Measurements from ENCODE around the gene TADA1. TPM values are rescaled to one million over a fixed set of nuclear protein-coding genes. Genes with fewer than 3 reads are reported as not detected.

Gene TADA1
- polyA plus RNA-seq, 1 donor (not counting 4 experiments of a cell fraction or from before 2014, with no cell fraction given) = 15.0 TPM

DNA sequence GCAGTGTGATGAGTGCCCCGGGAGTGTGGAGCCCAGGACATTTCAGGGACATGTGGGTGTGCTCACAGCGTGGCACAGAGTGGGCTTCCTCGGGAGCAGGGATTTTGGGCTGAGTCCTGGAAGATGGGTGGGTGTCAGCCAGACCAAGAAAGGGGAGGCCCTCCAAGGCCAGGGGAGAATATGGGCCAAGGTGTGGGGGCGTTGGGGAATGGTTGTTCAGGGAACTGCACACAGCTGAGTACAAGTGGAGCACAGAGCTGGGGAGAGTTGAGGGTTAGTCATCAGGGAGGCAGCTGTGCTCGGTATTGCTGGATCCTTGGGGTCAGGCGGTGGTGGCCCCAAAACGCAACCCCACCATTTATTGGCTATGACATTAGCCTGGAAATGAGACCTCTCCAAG lies 31.3 kb downstream of the TADA1 start:
- dilution Hi-C loops (cut with MboI; ENCODE audit: extremely low pct_ligation_motif_present, low sequenced_read_pairs) = no loop called here

DNA sequence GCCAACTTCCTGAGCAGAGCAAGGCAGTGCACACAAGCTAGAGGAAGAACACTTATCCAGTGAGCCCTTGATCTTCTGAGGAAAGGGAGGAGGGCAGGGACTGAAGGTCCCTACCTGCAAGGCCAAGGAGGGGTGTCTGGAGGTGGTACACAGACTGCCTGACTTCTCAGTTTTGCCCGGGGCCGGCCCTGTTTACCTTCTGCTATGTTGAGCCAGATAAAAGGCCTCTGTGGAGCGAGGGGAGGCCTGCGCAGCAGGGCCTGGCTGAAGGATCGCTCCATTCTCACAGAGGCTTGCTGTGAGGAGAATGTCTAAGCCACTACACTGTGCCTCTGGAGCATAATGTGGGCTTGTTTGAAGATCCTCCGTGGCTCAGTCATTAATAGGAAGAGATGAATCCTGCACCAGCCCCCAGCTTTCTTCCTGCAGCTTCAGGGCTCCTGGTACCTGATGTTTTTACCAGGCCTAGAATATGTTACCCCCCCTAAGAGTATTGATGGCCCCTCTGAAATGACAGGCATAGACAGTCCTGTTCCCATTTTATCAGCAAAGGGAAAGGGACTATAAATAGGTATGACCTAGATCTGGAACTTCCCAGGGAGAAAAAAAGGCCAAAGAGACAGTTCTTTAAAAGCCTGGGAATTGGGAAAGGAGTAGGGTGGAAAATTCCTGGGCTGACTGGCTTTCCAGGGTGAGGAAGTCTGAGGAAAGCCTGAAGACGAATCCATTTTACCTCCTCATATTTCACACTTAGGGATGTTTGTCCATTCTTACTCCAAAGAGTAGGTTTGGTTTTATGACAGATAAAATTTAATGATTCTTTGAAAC lies 32.1 kb downstream of the TADA1 start:
- Histone ChIP-seq H3K36me3 (ENCODE audit: control insufficient read depth in 2 of 2, extremely low read depth in 1 of 2, insufficient read depth in 2 of 2, low read length in 2 of 2) (peaks cover 49 to 60% of the 10 kb centered on the region in 2 experiments), H3K9me3 (ENCODE audit: control insufficient read depth, low read depth, low read length) (no peaks in the 10 kb centered on the region), H3K4me3 (ENCODE audit: control insufficient read depth in 2 of 3, extremely low read depth in 1 of 3, insufficient read depth in 2 of 3, low read depth in 1 of 3, low read length in 3 of 3) (no peak overlapping the region), H3K79me2 (ENCODE audit: control insufficient read depth, insufficient read depth, low read length) (peaks cover 63% of the 10 kb centered on the region), H3K9ac (ENCODE audit: control insufficient read depth, extremely low read depth, insufficient read depth, low read length) (no peak overlapping the region), H3K27me3 (ENCODE audit: control insufficient read depth, extremely low read depth, insufficient read depth, low read length) (no peaks in the 10 kb centered on the region), H3K4me1 (ENCODE audit: control insufficient read depth, extremely low read depth, insufficient read depth, low read length) (peaks cover 13% of the 10 kb centered on the region), H4K20me1 (ENCODE audit: control insufficient read depth, extremely low read depth, insufficient read depth, low read length) (peaks cover 14% of the 10 kb centered on the region), H2AFZ (ENCODE audit: control insufficient read depth, low read length) (no peak overlapping the region), H3K9me1 (ENCODE audit: control insufficient read depth, extremely low read depth, insufficient read depth, low read length) (peaks cover 2% of the 10 kb centered on the region), H3K4me2 (ENCODE audit: control insufficient read depth, extremely low read depth, insufficient read depth, low read depth, low read length) (no peak overlapping the region), H3K27ac (ENCODE audit: control insufficient read depth, insufficient read depth, low read length) (no peak overlapping the region)
- FAIRE-seq (no peak), DNase-seq (ENCODE audit: low read depth, low spot score) (no peak)
- dilution Hi-C loops (cut with MboI; ENCODE audit: extremely low pct_ligation_motif_present, low sequenced_read_pairs) = no loop called here
- TF ChIP-seq EZH2 (IDR thresholded peaks at IDR 0.05; ENCODE audit: low read length) = no peak

More for the DNA sequence above, 31.3 kb downstream of the TADA1 start:
- Histone ChIP-seq H4K20me1 (ENCODE audit: control insufficient read depth, extremely low read depth, insufficient read depth, low read length) (peaks cover 14% of the 10 kb centered on the region), H3K27ac (ENCODE audit: control insufficient read depth, insufficient read depth, low read length) (no peak overlapping the region), H3K79me2 (ENCODE audit: control insufficient read depth, insufficient read depth, low read length) (peaks cover 69% of the 10 kb centered on the region), H3K4me1 (ENCODE audit: control insufficient read depth, extremely low read depth, insufficient read depth, low read length) (peaks cover 13% of the 10 kb centered on the region), H3K9ac (ENCODE audit: control insufficient read depth, extremely low read depth, insufficient read depth, low read length) (no peak overlapping the region), H3K4me2 (ENCODE audit: control insufficient read depth, extremely low read depth, insufficient read depth, low read depth, low read length) (no peak overlapping the region), H3K4me3 (ENCODE audit: control insufficient read depth in 2 of 3, extremely low read depth in 1 of 3, insufficient read depth in 2 of 3, low read depth in 1 of 3, low read length in 3 of 3) (no peak overlapping the region), H3K9me3 (ENCODE audit: control insufficient read depth, low read depth, low read length) (no peaks in the 10 kb centered on the region), H3K9me1 (ENCODE audit: control insufficient read depth, extremely low read depth, insufficient read depth, low read length) (peaks cover 2% of the 10 kb centered on the region), H3K27me3 (ENCODE audit: control insufficient read depth, extremely low read depth, insufficient read depth, low read length) (no peaks in the 10 kb centered on the region), H3K36me3 (ENCODE audit: control insufficient read depth in 2 of 2, extremely low read depth in 1 of 2, insufficient read depth in 2 of 2, low read length in 2 of 2) (peaks cover 57 to 68% of the 10 kb centered on the region in 2 experiments), H2AFZ (ENCODE audit: control insufficient read depth, low read length) (no peak overlapping the region)
- TF ChIP-seq, protein P1, sequence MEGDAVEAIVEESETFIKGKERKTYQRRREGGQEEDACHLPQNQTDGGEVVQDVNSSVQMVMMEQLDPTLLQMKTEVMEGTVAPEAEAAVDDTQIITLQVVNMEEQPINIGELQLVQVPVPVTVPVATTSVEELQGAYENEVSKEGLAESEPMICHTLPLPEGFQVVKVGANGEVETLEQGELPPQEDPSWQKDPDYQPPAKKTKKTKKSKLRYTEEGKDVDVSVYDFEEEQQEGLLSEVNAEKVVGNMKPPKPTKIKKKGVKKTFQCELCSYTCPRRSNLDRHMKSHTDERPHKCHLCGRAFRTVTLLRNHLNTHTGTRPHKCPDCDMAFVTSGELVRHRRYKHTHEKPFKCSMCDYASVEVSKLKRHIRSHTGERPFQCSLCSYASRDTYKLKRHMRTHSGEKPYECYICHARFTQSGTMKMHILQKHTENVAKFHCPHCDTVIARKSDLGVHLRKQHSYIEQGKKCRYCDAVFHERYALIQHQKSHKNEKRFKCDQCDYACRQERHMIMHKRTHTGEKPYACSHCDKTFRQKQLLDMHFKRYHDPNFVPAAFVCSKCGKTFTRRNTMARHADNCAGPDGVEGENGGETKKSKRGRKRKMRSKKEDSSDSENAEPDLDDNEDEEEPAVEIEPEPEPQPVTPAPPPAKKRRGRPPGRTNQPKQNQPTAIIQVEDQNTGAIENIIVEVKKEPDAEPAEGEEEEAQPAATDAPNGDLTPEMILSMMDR (optimal IDR thresholded peaks at IDR 0.05 in 1 of 3, IDR thresholded peaks at IDR 0.05 in 1 of 3, conservative IDR thresholded peaks at IDR 0.05 in 1 of 3; ENCODE audit: extremely low read depth in 1 of 3, insufficient read depth in 2 of 3, low read length in 3 of 3) = no peak
- TF ChIP-seq EZH2 (IDR thresholded peaks at IDR 0.05; ENCODE audit: low read length) = no peak
- no peak for DNase-seq (ENCODE audit: low read depth, low spot score)
- no peak for FAIRE-seq

All from keratinocyte (primary cell).